T-helper 1 cell treated with Interleukin-12 subunit alpha and Interleukin-12 subunit beta and Interleukin-4 antibody, amounts not matched to agents 30 ng/mL and 1 ng/mL, for 36 hours (primary cell): ENCODE measurements around the gene LIMK1. TPM values are rescaled to one million over a fixed set of nuclear protein-coding genes. Genes with fewer than 3 reads are reported as not detected.

Source experiments
- intact Hi-C: fragments of 100-400 bp; cut with micrococcal nuclease; formaldehyde crosslinking; loops from one replicate; pipeline ENCODE4 v1.15.1; 2024
- total RNA-seq: library from RNA; stranded (reverse); gene quantifications from 2 replicates; pipeline ENCODE4 v1.2.3, GENCODE V29; 2022

The LIMK1 gene
- total RNA-seq, 1 donor from 2014 or later: 20.6 TPM

DNA sequence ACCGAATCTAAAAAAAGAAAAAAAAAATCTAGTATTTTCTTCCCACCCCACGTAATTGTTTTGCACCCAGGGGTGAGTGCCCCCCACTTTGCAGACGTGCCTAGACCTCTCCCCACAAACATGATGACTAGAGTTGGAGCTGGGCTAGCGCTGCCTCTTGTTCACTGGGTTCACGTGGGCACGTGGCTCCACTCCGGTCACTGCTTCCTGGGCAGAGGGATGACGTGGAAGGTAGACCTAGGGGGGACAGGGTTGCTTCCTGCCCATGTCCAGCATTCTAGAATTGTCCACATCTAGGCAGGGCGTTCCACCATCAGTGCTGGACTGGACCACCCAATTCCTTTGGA, 861 bp upstream of the LIMK1 start:
- intact Hi-C loops: loop anchor here (1.0 kb wide), 7 partner anchors 12 to 504 kb away; partner anchors contain the start of genes EIF4H, METTL27, RFC2 and TBL2

DNA sequence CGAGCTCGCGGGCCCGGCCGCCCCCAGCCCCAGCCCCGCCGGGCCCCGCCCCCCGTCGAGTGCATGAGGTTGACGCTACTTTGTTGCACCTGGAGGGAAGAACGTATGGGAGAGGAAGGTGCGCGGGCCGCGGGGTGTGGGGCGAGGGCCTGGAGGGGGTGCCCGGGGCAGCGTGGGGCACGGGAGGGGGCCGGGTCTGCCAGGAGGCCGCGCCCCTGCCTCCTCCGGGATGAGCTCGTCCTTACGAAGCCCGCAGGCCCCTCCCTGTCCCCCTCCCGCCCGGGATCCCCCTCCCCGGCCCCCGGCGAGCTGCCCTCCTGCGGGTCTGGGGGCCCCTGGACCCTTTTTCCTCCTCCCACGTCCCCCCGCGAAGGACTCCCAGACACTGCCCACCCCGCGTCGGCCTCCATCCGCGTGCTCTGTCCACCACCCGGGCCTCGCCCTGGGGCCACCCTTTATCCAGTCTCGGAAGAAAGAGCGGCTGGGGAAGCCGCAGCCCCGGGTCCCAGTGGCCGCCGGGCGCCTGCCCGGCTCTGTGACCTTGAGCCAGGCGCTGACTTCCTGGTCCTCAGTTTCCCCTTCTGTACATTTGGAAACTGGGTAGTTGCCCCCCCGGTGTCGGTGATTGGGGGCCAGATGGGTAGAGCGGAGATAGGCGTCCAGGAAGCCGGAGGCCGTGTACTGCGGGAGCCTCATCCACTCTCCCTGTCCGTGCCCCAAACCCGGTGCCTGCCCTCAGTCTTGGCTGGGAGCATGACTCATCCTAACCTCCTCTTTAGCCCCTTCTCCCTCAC, 521 bp downstream of the LIMK1 start:
- intact Hi-C loops: loop anchor here (1.0 kb wide), 7 partner anchors 10 to 506 kb away; partner anchors contain the start of genes EIF4H, METTL27, RFC2 and TBL2

DNA sequence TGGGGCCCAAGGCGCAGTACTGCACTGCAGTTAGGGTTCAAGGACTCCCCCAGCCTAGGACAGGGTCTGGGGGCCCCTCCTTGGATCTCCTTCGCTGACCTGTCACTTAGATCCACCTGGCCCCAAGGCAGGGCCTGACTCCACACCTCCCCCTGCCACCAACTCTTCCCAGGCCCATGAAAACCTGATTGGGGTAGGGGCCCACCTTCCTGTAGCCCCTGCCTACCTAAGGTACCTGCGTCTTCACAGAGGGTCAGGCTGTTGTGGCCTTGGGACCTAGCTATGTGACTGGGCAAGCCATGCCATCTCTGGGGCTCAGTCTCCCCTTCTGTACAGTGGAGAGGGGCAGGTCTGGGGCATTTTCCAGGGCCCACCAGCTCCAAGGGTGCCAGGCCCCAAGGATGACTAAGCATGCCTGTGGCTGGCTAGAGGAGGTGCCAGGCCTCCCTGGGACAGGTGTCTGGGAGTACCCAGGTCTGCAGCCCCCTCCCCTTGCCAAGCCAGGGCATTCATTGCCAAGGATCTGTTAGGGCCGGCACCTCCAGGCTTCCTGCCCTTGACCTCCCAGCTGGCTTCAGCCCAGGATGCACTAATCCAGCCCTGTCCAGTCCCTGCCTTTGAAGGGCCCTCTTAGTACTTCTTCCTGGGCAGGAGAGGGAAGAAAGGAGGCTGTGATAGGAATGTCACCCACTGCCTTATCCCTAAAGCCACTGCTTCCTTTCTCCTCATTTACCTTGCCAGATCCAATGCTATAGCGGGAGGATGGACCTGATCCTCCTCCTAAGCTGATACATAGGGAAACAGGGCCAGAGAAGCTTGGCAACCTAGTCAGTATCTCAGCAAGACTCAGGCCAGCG, 1.3 kb downstream of the LIMK1 start:
- intact Hi-C loops: loop anchor here (5.0 kb wide), 1 partner anchor 418 kb away; the partner anchor contains the start of gene VPS37D

DNA sequence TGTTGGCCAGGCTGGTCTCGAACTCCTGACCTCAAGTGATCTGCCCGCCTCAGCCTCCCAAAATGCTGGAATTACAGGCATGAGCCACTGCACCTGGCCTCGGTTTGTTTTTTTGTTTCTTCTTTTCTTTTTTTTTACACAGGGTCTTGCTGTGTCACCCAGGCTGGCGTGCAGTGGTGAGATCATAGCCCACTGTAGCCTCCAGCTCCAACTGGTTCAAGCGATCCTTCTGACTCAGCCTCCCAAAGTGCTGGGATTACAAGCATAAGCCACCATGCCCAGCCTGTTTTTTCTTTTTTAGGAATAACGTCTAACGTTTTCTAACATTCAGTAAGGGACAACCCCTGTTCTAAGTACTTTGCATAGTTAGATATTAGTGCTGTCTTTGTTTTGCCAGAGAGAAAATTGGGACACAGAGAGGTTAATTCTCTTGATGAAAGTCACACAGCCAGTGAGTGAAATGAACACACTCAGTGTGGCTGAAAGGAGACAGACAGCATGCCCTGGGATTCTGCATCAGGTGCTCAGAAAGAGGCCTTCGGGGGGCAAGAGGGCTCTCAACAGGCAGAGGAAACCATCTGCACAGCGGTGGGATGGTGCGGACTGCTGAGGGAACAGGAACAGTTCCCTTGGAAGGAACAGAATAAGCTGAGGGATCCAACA, 4.3 kb downstream of the LIMK1 start:
- intact Hi-C loops: loop anchor here (5.0 kb wide), 1 partner anchor 421 kb away; the partner anchor contains the start of gene VPS37D

GRCh38 chr7:74092321-74092963, 8.8 kb downstream of the LIMK1 start:
- intact Hi-C loops: no loop called here

- intact Hi-C loops: no loop called here
Measured at GRCh38 chr7:74092964-74093471, 9.4 kb downstream of the LIMK1 start.

GRCh38 chr7:74093671-74094223, 10.1 kb downstream of the LIMK1 start:
- intact Hi-C loops: loop anchor here (1.0 kb wide), 3 partner anchors 10 to 81 kb away; partner anchors contain the start of genes EIF4H and LIMK1

DNA sequence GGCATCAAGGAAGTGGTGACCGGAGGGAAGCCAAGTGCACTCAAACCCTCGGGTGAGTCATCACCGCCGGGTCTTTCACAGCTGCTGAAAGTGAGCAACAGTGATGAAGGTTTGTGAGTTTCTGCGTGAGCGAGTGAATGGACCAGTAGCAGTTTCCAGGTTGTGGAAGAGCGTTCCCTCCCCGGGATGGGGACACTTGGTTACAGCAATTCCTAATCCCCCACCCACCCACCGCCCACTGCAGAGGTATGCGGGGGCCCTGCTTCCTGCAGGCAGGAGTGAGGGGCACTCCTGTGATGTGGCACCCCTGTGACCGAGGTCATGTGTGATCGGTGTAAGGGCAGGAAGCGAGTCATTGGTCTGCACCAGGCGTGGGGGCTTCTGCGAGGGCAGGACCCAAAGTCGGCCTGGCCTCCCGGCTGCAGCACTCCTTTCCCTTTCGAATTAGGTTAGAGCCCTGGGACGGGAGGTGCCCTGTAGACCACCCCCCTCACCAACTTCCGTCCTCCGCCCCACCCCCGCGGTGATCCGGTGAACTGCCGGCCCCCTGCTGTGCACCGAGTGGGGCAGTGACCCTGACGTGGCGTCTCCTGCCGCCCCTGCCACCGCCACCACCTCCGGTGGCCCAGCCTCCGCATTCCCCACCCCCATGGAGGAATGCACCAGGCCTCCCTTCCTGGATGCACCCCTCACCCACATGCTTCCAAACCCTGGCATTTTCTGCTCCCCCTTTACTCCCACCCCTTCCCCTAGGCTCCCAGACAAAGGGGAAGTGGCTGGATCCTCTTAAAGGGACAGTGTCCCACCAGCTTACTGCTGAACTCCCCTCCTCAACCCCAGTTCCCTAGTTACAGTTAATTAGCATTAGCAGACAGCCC, 10.9 kb downstream of the LIMK1 start:
- intact Hi-C loops: loop anchor here (1.0 kb wide), 3 partner anchors 11 to 80 kb away; partner anchors contain the start of genes EIF4H and LIMK1

GRCh38 chr7:74095135-74095534, 11.5 kb downstream of the LIMK1 start:
- intact Hi-C loops: no loop called here

GRCh38 chr7:74097937-74098614, 14.5 kb downstream of the LIMK1 start:
- intact Hi-C loops: no loop called here

DNA sequence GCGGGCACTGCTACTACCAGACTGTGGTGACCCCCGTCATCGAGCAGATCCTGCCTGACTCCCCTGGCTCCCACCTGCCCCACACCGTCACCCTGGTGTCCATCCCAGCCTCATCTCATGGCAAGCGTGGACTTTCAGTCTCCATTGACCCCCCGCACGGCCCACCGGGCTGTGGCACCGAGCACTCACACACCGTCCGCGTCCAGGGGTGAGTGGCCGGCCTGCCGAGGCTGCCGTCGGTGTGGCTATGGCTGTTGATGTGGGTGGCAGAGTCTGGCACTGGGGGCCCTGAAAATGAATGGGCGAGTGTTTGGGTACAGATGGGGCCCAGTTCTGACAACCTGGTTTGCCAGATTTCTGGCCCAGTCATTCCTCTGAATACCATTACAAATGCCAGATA, 15.4 kb downstream of the LIMK1 start:
- intact Hi-C loops: no loop called here

DNA sequence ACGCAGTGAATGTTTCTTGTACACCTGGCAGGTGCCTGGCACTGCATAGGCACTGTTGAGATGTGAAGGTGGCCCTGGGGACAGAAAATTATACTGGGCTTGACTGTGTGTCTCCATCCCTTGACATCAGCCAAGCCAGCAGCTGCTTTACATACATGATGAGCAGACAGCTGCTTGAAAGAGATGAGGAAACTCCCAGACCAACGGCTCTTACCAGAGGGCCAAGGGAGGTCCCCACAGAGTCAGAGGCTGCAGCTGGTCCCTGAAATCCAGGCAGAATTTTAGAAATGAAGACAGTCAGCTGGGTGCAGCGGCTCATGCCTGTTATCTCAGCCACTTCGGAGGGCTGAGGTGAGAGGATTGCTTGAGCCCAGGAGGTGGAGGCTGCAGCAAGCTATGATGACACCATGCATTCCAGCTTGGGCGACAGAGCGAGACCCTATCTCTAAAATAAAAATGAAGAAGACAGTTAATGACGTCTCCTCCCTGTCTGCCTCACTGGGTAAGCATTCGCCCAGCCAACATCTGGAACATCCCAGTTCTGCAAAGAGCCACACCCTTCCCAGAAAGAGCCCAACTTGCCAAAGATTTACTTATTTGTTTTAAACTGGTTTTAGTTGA, 17.6 kb downstream of the LIMK1 start:
- intact Hi-C loops: no loop called here

DNA sequence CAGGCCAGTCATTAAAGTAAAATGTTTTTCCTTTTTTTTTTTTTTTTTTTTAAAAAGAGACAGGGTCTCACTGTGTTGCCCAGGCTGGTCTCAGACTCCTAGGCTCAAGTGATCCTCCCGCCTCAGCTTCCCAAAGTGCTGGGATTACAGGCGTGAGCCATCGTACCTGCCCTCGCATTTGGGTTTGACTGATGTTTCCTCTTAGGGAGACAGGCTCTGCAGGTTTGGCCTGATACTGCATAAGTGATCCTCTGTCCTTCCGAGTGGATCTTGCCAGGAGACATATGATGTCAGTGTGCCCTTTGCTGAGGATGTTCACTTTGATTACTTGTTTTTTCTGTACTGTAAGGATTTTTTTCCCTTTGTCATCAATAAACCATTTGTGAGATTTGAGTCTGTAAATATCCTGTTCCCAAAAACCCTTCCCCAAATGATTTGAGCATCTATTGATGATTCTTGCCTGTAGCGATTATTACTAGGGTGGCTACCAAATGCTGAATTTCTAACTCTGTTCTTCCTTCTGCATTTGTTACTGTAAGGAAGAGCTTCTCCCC, 19.7 kb downstream of the LIMK1 start:
- intact Hi-C loops: no loop called here

- intact Hi-C loops: no loop called here
Measured at GRCh38 chr7:74104702-74105101, 21.1 kb downstream of the LIMK1 start.

DNA sequence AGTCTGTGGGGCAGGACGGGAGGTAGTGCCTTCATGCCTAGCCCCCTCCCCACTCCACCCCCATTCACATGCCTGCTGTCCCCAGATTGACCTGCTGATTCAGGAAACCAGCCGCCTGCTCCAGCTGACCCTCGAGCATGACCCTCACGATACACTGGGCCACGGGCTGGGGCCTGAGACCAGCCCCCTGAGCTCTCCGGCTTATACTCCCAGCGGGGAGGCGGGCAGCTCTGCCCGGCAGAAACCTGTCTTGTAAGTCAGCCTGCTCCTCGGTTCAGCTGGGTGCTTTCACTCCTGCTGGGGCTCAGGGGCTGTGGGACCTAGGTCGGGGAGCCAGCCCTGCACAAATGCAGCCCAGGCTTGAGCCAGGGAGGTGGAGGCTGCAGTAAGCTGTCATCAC, 22.4 kb downstream of the LIMK1 start:
- intact Hi-C loops: no loop called here

GRCh38 chr7:74106846-74107245, 23.2 kb downstream of the LIMK1 start:
- intact Hi-C loops: no loop called here

DNA sequence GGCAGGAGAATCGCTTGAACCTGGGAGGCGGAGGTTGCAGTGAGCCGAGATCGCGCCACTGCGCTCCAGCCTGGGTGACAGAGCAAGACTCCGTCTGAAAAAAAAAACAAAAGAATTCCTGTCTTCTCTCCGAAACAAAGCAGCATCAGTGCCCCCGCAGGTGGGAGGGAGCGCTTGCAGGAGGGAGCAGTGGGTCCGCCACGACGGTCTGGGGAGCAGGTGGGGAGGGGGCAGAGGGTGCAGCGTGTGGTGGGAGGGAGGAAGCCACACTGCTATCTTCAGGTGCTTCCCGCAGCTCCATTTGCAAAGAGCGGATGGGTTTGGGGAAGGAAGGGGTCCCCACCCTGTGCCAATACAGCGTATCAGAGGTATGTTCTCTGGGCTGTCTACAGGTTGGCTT, 31.7 kb downstream of the LIMK1 start:
- intact Hi-C loops: no loop called here

DNA sequence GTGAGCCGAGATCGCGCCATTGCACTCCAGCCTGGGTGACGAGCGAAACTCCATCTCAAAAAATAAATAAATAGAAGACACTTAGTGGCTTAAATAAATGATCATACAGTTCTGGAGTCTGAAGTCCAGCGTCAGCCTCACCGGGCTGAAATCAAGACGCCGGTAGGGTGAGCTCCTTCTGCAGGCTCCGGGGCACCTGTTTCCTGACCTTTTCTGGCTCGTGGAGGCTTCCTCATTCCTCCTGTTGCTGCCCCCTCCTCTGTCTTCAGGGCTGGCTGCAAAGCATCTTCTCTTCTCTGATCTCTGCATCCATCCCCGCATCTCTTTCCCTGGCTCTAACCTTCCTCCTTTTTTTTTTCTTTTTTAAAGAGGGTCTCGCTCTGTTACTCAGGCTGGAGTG, 32.8 kb downstream of the LIMK1 start:
- intact Hi-C loops: no loop called here
